BLaER1 (cell line): Measurements from ENCODE around the gene CACNA1C.

Experiments used
- H3K27ac ChIP-seq: shearing (Covaris generic); formaldehyde crosslinking; 2 replicates; pipeline ENCODE4 v1.8.1; 2022
- H3K27me3 ChIP-seq: shearing (Covaris generic); formaldehyde crosslinking; 2 replicates; pipeline ENCODE4 v1.8.1; 2022
- H3K36me3 ChIP-seq: shearing (Covaris generic); formaldehyde crosslinking; 2 replicates; pipeline ENCODE4 v1.8.1; 2022
- H3K4me1 ChIP-seq: shearing (Covaris generic); formaldehyde crosslinking; 2 replicates; pipeline ENCODE4 v1.8.1; 2022
- H3K4me2 ChIP-seq: shearing (Covaris generic); formaldehyde crosslinking; 2 replicates; pipeline ENCODE4 v1.8.1; 2022
- H3K4me3 ChIP-seq: shearing (Covaris generic); formaldehyde crosslinking; 2 replicates; pipeline ENCODE4 v1.8.1; 2022
- H3K9ac ChIP-seq: shearing (Covaris generic); formaldehyde crosslinking; 2 replicates; pipeline ENCODE4 v1.8.1; 2022
- H3K9me3 ChIP-seq: shearing (Covaris generic); formaldehyde crosslinking; 2 replicates; pipeline ENCODE4 v1.8.1; 2022
- H4K20me1 ChIP-seq: shearing (Covaris generic); formaldehyde crosslinking; 2 replicates; pipeline ENCODE4 v1.8.1; 2022
- Cebpa-rat ChIP-seq: shearing (Covaris generic); IDR thresholded peaks from 2 replicates; pipeline ENCODE4 v1.8.1; 2022

The CACNA1C gene

GRCh38 chr12:2014231-2014630 lies 38.6 kb upstream of the CACNA1C start:
- H3K4me3 ChIP-seq = no peak overlapping the region
- TF ChIP-seq Cebpa-rat = no peak
- H4K20me1 ChIP-seq = no peaks in the 10 kb centered on the region
- H3K4me1 ChIP-seq = no peaks in the 10 kb centered on the region
- H3K9me3 ChIP-seq = no peaks in the 10 kb centered on the region
- no peaks in the 10 kb centered on the region for H3K36me3 ChIP-seq
- no peak overlapping the region for H3K4me2 ChIP-seq
- H3K27me3 ChIP-seq = no peaks in the 10 kb centered on the region
- no peak overlapping the region for H3K9ac ChIP-seq
- no peak overlapping the region for H3K27ac ChIP-seq

- H3K27ac ChIP-seq = no peak overlapping the region
- H3K4me2 ChIP-seq = no peak overlapping the region
- TF ChIP-seq Cebpa-rat = no peak
- H3K4me1 ChIP-seq = no peaks in the 10 kb centered on the region
- no peak overlapping the region for H3K4me3 ChIP-seq
- no peaks in the 10 kb centered on the region for H3K27me3 ChIP-seq
- no peaks in the 10 kb centered on the region for H4K20me1 ChIP-seq
- no peaks in the 10 kb centered on the region for H3K9me3 ChIP-seq
- H3K36me3 ChIP-seq = no peaks in the 10 kb centered on the region
- no peak overlapping the region for H3K9ac ChIP-seq
Measured at GRCh38 chr12:2016862-2017545, 35.8 kb upstream of the CACNA1C start.

- no peaks in the 10 kb centered on the region for H3K4me1 ChIP-seq
- no peaks in the 10 kb centered on the region for H3K36me3 ChIP-seq
- no peak overlapping the region for H3K4me3 ChIP-seq
- H3K9ac ChIP-seq = no peak overlapping the region
- no peaks in the 10 kb centered on the region for H3K9me3 ChIP-seq
- no peak overlapping the region for H3K4me2 ChIP-seq
- H4K20me1 ChIP-seq = no peaks in the 10 kb centered on the region
- TF ChIP-seq Cebpa-rat = no peak
- no peaks in the 10 kb centered on the region for H3K27me3 ChIP-seq
- no peak overlapping the region for H3K27ac ChIP-seq
Measured at GRCh38 chr12:2017546-2018337, 35.0 kb upstream of the CACNA1C start.

GRCh38 chr12:2018391-2018790 lies 34.4 kb upstream of the CACNA1C start:
- Histone ChIP-seq H4K20me1 (no peaks in the 10 kb centered on the region), H3K27me3 (no peaks in the 10 kb centered on the region), H3K27ac (no peak overlapping the region), H3K9me3 (no peaks in the 10 kb centered on the region), H3K9ac (no peak overlapping the region), H3K36me3 (no peaks in the 10 kb centered on the region), H3K4me2 (no peak overlapping the region), H3K4me1 (no peaks in the 10 kb centered on the region), H3K4me3 (no peak overlapping the region)
- TF ChIP-seq Cebpa-rat = no peak

GRCh38 chr12:2019126-2019525 lies 33.7 kb upstream of the CACNA1C start:
- no peak overlapping the region for H3K9ac ChIP-seq
- H3K27ac ChIP-seq = no peak overlapping the region
- no peaks in the 10 kb centered on the region for H3K36me3 ChIP-seq
- H3K27me3 ChIP-seq = no peaks in the 10 kb centered on the region
- H4K20me1 ChIP-seq = no peaks in the 10 kb centered on the region
- TF ChIP-seq Cebpa-rat = no peak
- H3K4me2 ChIP-seq = no peak overlapping the region
- H3K4me3 ChIP-seq = no peak overlapping the region
- no peaks in the 10 kb centered on the region for H3K4me1 ChIP-seq
- H3K9me3 ChIP-seq = no peaks in the 10 kb centered on the region

- Histone ChIP-seq H3K4me3 (no peak overlapping the region), H3K4me2 (no peak overlapping the region), H3K4me1 (no peaks in the 10 kb centered on the region), H3K36me3 (no peaks in the 10 kb centered on the region), H3K9ac (no peak overlapping the region), H4K20me1 (no peaks in the 10 kb centered on the region), H3K9me3 (no peaks in the 10 kb centered on the region), H3K27me3 (no peaks in the 10 kb centered on the region), H3K27ac (no peak overlapping the region)
- TF ChIP-seq Cebpa-rat = no peak
Measured at GRCh38 chr12:2020511-2020910, 32.3 kb upstream of the CACNA1C start.

- Histone ChIP-seq H3K27ac (no peak overlapping the region), H3K4me3 (no peak overlapping the region), H4K20me1 (no peaks in the 10 kb centered on the region), H3K9ac (no peak overlapping the region), H3K4me2 (no peak overlapping the region), H3K9me3 (no peaks in the 10 kb centered on the region), H3K36me3 (no peaks in the 10 kb centered on the region), H3K27me3 (no peaks in the 10 kb centered on the region), H3K4me1 (no peaks in the 10 kb centered on the region)
- no peak for TF ChIP-seq Cebpa-rat
Measured at GRCh38 chr12:2023365-2023764, 29.4 kb upstream of the CACNA1C start.

- no peaks in the 10 kb centered on the region for H3K36me3 ChIP-seq
- no peak overlapping the region for H3K27ac ChIP-seq
- TF ChIP-seq Cebpa-rat = no peak
- no peaks in the 10 kb centered on the region for H3K4me1 ChIP-seq
- H3K9me3 ChIP-seq = no peaks in the 10 kb centered on the region
- no peaks in the 10 kb centered on the region for H4K20me1 ChIP-seq
- no peak overlapping the region for H3K4me2 ChIP-seq
- H3K4me3 ChIP-seq = no peak overlapping the region
- no peaks in the 10 kb centered on the region for H3K27me3 ChIP-seq
- no peak overlapping the region for H3K9ac ChIP-seq
Measured at GRCh38 chr12:2027351-2027750, 25.4 kb upstream of the CACNA1C start.

GRCh38 chr12:2029851-2030250 lies 22.9 kb upstream of the CACNA1C start:
- no peak for TF ChIP-seq Cebpa-rat

GRCh38 chr12:2032506-2032905 lies 20.3 kb upstream of the CACNA1C start:
- no peak for TF ChIP-seq Cebpa-rat
- Histone ChIP-seq H3K4me2 (no peak overlapping the region), H3K27ac (no peak overlapping the region), H3K4me3 (no peak overlapping the region), H4K20me1 (no peaks in the 10 kb centered on the region), H3K27me3 (peaks cover 5% of the 10 kb centered on the region; the same call in 1 of the 2 replicates), H3K36me3 (no peaks in the 10 kb centered on the region), H3K4me1 (peaks cover 15% of the 10 kb centered on the region), H3K9me3 (no peaks in the 10 kb centered on the region), H3K9ac (no peak overlapping the region)

More at GRCh38 chr12:2029851-2030250, 22.9 kb upstream of the CACNA1C start:
- Histone ChIP-seq H3K27me3 (no peaks in the 10 kb centered on the region), H3K9ac (no peak overlapping the region), H3K36me3 (no peaks in the 10 kb centered on the region), H3K4me1 (peaks cover 6% of the 10 kb centered on the region), H3K4me3 (no peak overlapping the region), H3K4me2 (no peak overlapping the region), H3K9me3 (no peaks in the 10 kb centered on the region), H3K27ac (no peak overlapping the region), H4K20me1 (no peaks in the 10 kb centered on the region)
